Left cardiac atrium (tissue), 4 donors: ENCODE measurements around the gene IRF1. TPM values are rescaled to one million over a fixed set of nuclear protein-coding genes. Genes with fewer than 3 reads are reported as not detected.

Experiments used
- ATAC-seq, 2 donors: fragments of 200-7000 bp; cut with Tn5 transposase; one replicate each; pipeline ENCODE4 v1.9.1; 2020; ENCODE audit warnings: mild to moderate bottlenecking in 2 of 2, moderate library complexity in 2 of 2
- DNase-seq: peaks from one replicate; pipeline ENCODE4 v3.0.0-alpha.2; 2020
- intact Hi-C, 2 donors: fragments of 100-400 bp; cut with DNase I; formaldehyde crosslinking; loops; one replicate each; pipeline versions ENCODE4 v1.14.1 to v1.15.1; 2022 to 2023
- total RNA-seq, 2 donors: library from RNA; stranded (reverse); fragmentation: NEBNext Ultra II Directional; extraction: Animal tissue kit (Norgen Biotek cat#: 25700); gene quantifications; one replicate each; pipeline ENCODE4 v1.2.1, GENCODE V29; 2021
- donor health status: DM: no; HTN: yes; CAD: no.
- donor health status: DM: no; HTN: yes; CAD: no; lungs with severe emphysema.
- donor health status: DM: yes; HTN: yes; CAD: no.
- donor health status: Dilated cardiomyopathy.

IRF1 gene
- total RNA-seq, 2 donors from 2014 or later = 11.8 to 21.4 TPM

GRCh38 chr5:132480042-132480441 lies 10.5 kb downstream of the IRF1 start:
- DNase-seq (peak; percentile 10), ATAC-seq (no peak)
- intact Hi-C loops = no loop called here

DNA sequence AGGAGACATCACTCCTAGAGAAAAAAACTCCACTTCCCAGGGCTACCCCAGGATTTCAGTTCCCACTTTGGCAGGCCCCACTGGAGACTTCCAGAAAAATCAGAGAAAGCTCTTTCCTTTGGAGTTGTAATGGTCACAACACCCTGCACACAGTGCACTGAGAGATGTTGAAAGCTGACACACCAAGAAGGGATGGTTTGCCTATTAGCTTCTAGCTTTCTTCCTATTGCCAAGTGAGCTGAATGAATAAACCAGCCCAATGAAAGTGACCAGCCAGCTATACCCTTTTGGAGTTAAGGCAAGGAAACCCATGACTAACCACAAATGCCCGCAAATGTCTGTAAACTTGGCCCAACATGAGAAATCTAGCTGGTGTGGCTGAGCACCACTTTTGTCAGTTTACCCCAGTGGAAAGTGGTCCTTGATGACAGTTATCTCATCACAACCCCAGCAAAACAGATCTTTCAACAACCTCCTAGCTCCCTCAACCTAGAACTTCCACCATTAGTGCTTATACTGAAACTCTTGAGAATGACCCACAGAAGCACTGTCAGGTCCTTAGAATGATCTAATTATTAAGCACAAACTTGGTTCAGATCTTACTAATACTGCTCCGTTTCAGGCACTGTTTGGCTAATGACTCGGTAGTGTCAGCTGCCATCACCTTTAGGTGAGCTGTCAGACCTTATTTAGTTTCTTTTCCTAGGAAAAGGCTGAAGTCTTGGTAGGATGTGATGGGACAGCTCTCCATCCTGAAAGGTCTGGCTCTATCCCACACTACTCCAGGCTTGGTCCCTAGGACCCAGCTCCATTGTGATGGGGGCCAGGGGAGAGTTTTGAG lies 11.2 kb downstream of the IRF1 start:
- DNase-seq (peak; percentile 2), ATAC-seq (no peak)
- intact Hi-C loops = loop anchor here in 1 of 2 donors (5.0 kb wide), 1 partner anchor 42 kb away; no protein-coding TSS in a partner anchor

DNA sequence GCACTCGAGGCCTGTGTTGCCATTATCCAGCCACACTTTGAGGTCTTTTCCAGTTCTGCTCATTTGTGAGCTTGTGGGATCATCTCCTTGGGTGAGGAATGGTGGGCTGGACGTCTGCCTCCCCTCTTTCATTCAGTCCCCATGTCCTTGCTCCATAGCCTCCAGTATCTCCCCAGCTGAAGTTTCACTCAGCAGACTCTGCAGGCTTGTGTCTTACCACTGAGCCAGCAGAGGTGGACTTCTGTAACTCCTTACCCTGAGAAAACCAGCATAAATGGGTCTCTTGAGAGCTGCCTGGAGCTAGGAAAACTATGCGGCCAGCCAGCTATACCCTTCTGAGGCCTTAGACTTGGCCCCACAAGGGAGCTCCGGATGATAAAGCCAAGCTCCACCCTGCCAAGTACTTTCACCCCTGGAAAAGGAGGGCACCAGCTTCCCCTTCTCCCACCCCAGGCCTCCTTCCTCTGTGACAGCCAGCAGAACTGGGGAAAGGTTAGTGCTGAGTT lies 12.2 kb downstream of the IRF1 start:
- peak; percentile 19 for DNase-seq
- peak in 1 of 2 donors; percentile 14 for ATAC-seq
- intact Hi-C loops = loop anchor here in 1 of 2 donors (5.0 kb wide), 1 partner anchor 41 kb away; no protein-coding TSS in a partner anchor

GRCh38 chr5:132477784-132478365 lies 12.7 kb downstream of the IRF1 start:
- intact Hi-C loops = loop anchor here in 1 of 2 donors (5.0 kb wide), 1 partner anchor 41 kb away; no protein-coding TSS in a partner anchor
- ATAC-seq (no peak), DNase-seq (peak; percentile 21)

GRCh38 chr5:132476876-132477781 lies 13.4 kb downstream of the IRF1 start:
- ATAC-seq (no peak), DNase-seq (peak; percentile 39)
- intact Hi-C loops = loop anchor here in 1 of 2 donors (5.0 kb wide), 1 partner anchor 40 kb away; no protein-coding TSS in a partner anchor

DNA sequence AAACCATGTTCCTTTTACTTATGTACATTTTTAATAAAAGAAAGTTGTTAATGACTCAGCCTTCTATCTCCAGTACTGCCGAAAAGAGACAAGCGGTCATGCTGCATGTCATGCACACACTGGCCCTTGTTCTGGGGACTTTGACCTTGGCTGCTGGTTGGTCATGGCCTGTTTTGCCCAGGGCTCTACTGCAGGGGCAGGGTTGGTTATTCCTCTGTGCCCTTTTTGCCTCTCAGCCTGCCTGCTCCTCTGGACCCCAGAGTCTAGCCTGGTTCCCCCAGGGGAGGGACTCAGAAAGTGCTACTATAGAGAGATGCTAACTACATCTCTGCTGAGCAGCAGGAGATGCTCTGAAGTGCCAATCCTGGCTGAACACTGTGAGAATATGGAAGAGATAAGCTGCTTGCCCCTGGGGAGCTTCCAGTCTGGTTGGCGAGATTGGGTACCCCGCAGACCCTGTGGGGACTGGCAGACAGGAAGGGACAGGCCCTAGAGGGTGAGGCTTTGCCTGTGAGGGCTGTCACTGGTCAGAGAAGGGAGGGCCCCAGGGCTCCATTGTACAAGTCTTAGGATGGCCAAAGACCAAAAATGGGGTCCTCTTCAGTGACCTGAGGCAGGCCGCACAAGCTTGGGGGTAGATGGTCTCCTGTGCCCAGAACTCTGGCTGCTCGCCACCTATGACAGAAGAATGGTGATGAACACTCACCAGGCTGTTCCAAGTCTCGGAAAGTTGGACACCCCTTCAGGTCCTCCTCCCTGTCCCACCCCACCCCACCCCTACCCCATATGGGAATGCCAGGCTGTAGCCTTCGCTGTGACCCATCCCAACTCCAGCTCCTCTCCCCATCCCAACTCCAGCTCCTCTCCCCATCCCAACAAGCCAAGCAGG lies 14.3 kb downstream of the IRF1 start:
- peak; percentile 24 to 60 for ATAC-seq
- intact Hi-C loops = loop anchor here in 1 of 2 donors (5.0 kb wide), 1 partner anchor 39 kb away; no protein-coding TSS in a partner anchor
- peak; percentile 24 for DNase-seq

GRCh38 chr5:132475497-132475882 lies 15.1 kb downstream of the IRF1 start:
- peak; percentile 34 for DNase-seq
- intact Hi-C loops = loop anchor here in 1 of 2 donors (5.0 kb wide), 1 partner anchor 38 kb away; no protein-coding TSS in a partner anchor
- peak; percentile 30 to 36 for ATAC-seq

DNA sequence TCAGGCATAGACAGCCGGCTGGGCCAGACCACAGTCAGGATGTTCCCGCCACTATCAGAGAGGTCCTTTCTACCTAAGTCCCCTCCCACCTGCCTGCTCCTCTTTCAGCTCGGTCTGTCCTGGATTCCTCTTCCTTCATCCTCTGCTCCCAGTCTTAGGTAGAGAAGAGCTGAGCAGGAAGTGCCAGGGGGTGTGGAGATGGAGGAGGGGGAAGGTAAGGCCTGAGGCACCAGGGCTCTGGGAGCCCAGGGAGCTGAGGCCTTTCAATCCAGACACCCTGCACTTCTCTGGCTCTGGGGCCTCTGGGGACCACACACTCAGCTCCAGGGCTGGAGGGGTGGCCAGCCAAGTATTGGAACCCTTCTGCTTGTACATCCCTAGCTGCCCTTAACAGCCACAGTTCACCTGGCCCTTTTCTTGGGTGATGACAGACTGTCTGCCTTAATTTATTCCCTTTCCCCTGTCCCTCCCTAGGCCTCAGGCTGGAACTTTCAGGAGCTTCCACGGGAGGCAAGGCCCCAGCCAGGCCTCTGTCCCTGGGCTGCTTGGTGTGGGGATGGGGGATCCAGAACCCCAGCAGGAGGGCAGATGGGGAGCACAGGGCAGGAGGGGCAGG lies 15.6 kb downstream of the IRF1 start:
- DNase-seq (peak; percentile 12), ATAC-seq (no peak)
- intact Hi-C loops = loop anchor here in 1 of 2 donors (5.0 kb wide), 1 partner anchor 38 kb away; no protein-coding TSS in a partner anchor

DNA sequence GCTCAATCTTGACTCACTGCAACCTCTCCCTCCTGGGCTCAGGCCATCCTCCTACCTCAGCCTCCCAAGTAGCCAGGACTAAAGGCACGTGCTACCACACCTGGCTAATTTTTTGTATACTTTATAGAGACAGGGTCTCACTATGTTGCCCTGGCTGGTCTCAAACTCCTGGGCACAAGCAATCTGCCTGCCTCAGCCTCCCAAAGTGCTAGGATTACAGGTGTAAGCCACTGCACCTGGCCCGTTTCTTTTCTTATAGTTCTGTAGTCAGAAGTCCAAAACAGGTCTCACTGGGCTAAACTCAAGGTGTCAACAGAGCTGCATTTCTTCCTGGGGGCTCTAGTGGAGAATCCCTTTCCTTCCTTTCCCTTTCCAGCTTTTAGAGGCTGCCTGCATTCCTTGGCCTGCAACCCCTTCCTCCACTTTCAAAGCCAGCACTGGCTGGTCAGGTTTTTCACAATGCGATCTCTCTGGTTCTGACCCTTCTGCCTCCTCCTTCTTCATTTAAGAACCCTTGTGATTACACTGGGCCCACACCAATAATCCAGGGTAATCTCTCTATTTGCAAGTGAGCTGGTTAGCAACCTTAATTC lies 16.3 kb downstream of the IRF1 start:
- intact Hi-C loops = no loop called here
- DNase-seq (peak; percentile 12), ATAC-seq (no peak)

- no peak for DNase-seq
- ATAC-seq = no peak
These were observed 16.9 kb downstream of the IRF1 start for GRCh38 chr5:132473668-132474067.

DNA sequence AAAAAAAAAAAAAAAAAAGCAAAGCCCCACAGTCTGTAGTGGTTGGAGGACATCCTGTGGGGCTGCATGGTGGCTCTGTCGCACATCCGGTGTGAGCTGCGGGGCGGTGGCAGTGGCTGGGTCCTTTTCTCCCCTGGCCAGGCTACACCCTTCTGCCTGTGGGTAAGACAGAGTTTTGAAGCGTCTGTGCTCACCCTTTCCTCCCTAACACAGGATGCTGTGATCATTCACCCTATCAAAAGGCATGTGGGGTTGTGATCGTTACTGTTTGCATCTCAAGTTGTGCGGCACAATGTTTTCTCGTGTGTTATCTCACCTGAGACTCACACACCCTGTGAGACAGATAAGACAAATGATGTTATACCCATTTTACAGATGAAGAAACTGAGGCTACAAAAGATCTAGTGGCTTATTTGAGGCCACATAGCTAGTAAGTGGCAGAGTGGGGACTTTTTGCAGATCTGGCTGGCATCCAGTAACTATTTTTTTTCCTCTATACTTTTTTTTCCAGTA lies 17.5 kb downstream of the IRF1 start:
- DNase-seq (no peak), ATAC-seq (peak; percentile 13 to 51)
- intact Hi-C loops = no loop called here

More at GRCh38 chr5:132473668-132474067, 16.9 kb downstream of the IRF1 start:
- intact Hi-C loops = no loop called here

DNA sequence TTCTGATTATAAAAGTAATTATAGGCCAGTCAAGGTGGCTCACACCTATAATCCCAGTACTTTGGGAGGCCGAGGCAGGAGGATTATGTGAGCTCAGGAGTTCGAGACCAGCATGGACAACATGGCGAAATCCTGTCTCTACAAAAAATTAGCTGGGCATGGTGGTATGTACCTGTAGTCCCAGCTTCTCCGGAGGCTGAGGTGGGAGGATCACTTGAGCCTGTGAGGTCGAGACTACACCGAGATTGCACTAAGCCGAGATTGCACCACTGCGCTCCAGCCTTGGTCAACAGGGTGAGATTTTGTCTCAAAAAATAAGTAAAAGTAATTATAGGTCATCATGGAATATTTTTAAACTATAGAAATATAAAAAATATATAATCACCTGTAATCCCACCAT lies 18.1 kb downstream of the IRF1 start:
- intact Hi-C loops = no loop called here
- DNase-seq (no peak), ATAC-seq (no peak)

DNA sequence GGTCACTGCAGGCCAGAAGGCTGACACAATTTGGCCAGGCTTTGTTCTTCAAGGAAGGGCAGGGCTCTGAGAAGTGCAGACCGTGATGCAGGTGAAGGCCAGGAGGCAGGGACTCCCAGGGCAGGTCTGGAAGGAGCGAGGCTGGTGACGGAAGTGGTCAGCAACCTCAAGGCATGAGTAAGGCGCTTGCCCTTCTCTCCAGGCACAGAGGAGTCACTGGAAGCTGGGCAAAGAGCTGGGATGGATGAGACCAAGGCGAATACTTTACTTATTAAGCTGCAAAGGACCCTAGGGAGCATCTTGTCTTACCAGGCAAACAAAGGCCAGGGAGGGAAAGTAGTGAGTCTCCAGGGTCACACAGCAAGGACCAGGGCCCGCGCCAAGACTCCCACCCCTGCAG lies 18.6 kb downstream of the IRF1 start:
- intact Hi-C loops = no loop called here
- DNase-seq = no peak
- no peak for ATAC-seq

- intact Hi-C loops = no loop called here
- ATAC-seq (no peak), DNase-seq (no peak)
These were observed 19.2 kb downstream of the IRF1 start for GRCh38 chr5:132471151-132471907.

DNA sequence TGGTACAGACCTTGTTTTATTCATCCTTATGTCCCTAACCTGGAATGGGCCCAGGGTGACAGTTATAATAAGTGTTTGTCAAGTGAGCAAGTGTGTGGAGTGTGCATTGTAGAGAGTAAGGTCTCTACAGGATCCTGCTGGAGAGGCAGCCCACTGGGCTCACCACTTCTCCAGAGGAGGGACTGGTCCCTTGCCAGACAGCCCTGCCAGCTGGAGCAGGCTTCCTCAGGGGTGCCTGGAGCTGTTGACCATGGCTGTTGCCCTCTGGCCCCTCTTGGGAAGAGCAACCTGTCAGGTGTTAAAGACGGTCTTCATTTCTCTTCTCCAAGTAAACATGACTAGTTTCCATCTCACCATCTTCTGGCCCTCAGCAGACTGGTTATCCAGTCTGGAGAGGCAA lies 20.0 kb downstream of the IRF1 start:
- intact Hi-C loops = no loop called here
- DNase-seq (no peak), ATAC-seq (no peak)

DNA sequence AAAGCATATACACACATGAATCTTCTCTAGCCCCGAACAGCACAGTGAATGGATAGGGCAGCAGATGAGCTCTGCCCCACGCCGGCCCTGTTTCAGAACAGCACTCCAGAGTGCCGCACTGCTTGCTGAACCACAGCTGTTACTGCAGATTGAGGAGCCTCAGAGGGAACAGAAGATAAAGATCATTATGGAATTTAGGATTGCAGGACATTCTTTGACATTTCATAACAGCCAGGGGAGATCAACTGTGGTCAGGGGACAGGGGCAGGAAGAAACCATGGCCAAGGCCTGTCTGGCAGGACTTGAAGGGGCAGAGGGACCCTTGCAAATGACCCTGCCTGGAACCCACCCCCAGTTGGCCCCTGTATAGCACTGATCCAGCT lies 20.6 kb downstream of the IRF1 start:
- DNase-seq (no peak), ATAC-seq (no peak)
- intact Hi-C loops = no loop called here
